ENCODE results near the gene SCAMP2. TPM values are rescaled to one million over a fixed set of nuclear protein-coding genes. Genes with fewer than 3 reads are reported as not detected.

The SCAMP2 gene
- total RNA-seq, 1 experiment from 2014 or later = 50.2 TPM

DNA sequence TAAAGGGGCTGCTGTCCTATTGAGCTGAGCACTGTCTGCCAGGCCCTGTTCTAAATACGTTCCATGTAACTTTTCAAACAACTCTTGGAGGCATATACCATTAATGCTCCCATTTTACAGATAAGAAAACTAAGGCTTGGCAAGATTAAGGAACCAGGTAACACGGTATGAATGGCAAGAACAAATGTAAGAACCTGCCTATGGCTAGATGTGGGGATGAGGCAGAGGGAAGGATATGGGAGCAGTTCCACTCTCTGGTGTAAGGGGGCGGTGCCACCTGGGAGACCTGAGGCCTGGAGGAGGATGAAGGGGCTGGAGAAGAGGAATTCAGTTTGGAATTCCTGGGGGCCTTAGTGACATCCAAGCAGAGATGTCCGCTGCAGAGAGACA lies 64.3 kb downstream of the SCAMP2 start:
- peak overlapping the region in 1 of 3 experiments; percentile 16; a peak in 2 of 7 replicates for H3K27ac Mint-ChIP-seq

More for the DNA sequence above, 64.3 kb downstream of the SCAMP2 start:
- H3T11ph ChIP-seq (ENCODE audit: low read length) = no peak overlapping the region
- peaks cover 5 to 6% (median 5%) of the 10 kb centered on the region in 3 experiments; a peak in 4 of 7 replicates for H3K36me3 Mint-ChIP-seq (ENCODE audit: insufficient read depth in 1 of 3, low read depth in 3 of 3)
- H3K9me3 Mint-ChIP-seq = no peaks in the 10 kb centered on the region
- H2BK15ac ChIP-seq (ENCODE audit: low read depth, low read length) = no peak overlapping the region
- H3K27me3 Mint-ChIP-seq (ENCODE audit: low read depth) = peaks cover 8% of the 10 kb centered on the region
- H3K27ac ChIP-seq (ENCODE audit: insufficient read length, low read depth, low read length) = no peak overlapping the region
- H3K56ac ChIP-seq (ENCODE audit: insufficient read length, low read depth, low read length) = no peak overlapping the region
- no peak overlapping the region for H2BK120ac ChIP-seq (ENCODE audit: low read depth, low read length, poor library complexity, severe bottlenecking)
- H3K4me1 Mint-ChIP-seq = peaks cover 9 to 16% of the 10 kb centered on the region in 2 experiments
- H3K4me1 ChIP-seq (ENCODE audit: insufficient read depth, low read length) = no peaks in the 10 kb centered on the region
- no peak overlapping the region for H3K4ac ChIP-seq (ENCODE audit: low read depth, low read length)
- H3K14ac ChIP-seq (ENCODE audit: insufficient read depth, low read length) = no peak overlapping the region
- H2BK20ac ChIP-seq (ENCODE audit: low read depth, low read length, poor library complexity, severe bottlenecking) = no peak overlapping the region
- H2BK12ac ChIP-seq (ENCODE audit: insufficient read length, low read depth, low read length) = no peak overlapping the region
- H4K91ac ChIP-seq (ENCODE audit: insufficient read length, low read depth, low read length) = no peak overlapping the region
- H3K79me1 ChIP-seq (ENCODE audit: insufficient read depth, low read depth, low read length, poor library complexity, severe bottlenecking) = no peaks in the 10 kb centered on the region
- H3K27me3 ChIP-seq (ENCODE audit: insufficient read depth, low read length) = no peaks in the 10 kb centered on the region
- no peak overlapping the region for H2BK5ac ChIP-seq (ENCODE audit: insufficient read length, low read length)
- H3K79me2 ChIP-seq (ENCODE audit: insufficient read depth, low read length) = no peaks in the 10 kb centered on the region
- no peaks in the 10 kb centered on the region for H3K23me2 ChIP-seq (ENCODE audit: insufficient read length, low read depth, low read length, poor library complexity, severe bottlenecking)
- H3K9ac ChIP-seq (ENCODE audit: extremely low read depth, insufficient read length, low read length) = no peak overlapping the region
- H3K4me3 Mint-ChIP-seq = peak overlapping the region in 1 of 2 experiments; percentile 12; a peak in 1 of 5 replicates
- H4K8ac ChIP-seq (replicated peaks; ENCODE audit: insufficient read length, low read depth, low read length) = no peak overlapping the region
- H4K5ac ChIP-seq (ENCODE audit: insufficient read length, low read depth, low read length) = no peak overlapping the region
- DNase-seq = peak; percentile 61
- no peak overlapping the region for H3K18ac ChIP-seq (ENCODE audit: insufficient read length, low read depth, low read length)
- no peak overlapping the region for H2AFZ ChIP-seq (ENCODE audit: low read length)
- no peak overlapping the region for H3K4me2 ChIP-seq (ENCODE audit: insufficient read depth, insufficient read length, low read length)
- TF ChIP-seq, protein P1, sequence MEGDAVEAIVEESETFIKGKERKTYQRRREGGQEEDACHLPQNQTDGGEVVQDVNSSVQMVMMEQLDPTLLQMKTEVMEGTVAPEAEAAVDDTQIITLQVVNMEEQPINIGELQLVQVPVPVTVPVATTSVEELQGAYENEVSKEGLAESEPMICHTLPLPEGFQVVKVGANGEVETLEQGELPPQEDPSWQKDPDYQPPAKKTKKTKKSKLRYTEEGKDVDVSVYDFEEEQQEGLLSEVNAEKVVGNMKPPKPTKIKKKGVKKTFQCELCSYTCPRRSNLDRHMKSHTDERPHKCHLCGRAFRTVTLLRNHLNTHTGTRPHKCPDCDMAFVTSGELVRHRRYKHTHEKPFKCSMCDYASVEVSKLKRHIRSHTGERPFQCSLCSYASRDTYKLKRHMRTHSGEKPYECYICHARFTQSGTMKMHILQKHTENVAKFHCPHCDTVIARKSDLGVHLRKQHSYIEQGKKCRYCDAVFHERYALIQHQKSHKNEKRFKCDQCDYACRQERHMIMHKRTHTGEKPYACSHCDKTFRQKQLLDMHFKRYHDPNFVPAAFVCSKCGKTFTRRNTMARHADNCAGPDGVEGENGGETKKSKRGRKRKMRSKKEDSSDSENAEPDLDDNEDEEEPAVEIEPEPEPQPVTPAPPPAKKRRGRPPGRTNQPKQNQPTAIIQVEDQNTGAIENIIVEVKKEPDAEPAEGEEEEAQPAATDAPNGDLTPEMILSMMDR (conservative IDR thresholded peaks at IDR 0.05) = peak; percentile 63
- H3K23ac ChIP-seq (ENCODE audit: insufficient read length, low read depth, low read length) = no peak overlapping the region
- no peak overlapping the region for H2AK5ac ChIP-seq (ENCODE audit: insufficient read length, low read length)
- WGBS (ENCODE audit: extremely low coverage, insufficient read length, low lambda C conversion rate) = no CpG with 5 or more reads among the region's 4 CpGs
- H3K9me3 ChIP-seq (ENCODE audit: control insufficient read depth, low read depth, low read length) = no peaks in the 10 kb centered on the region
- H4K20me1 ChIP-seq (ENCODE audit: control insufficient read depth, insufficient read depth, insufficient read length) = no peaks in the 10 kb centered on the region
